HG02852 (cell line): ENCODE data around the gene TMC1.
"Not testable (repeated sequence)": the region's sequence is repeated elsewhere in the genome, so short reads cannot be mapped to it uniquely, and the experiment has no call there.

Source experiments
- ATAC-seq: cut with Tn5 transposase; IDR thresholded peaks from one replicate; pipeline ENCODE4 v1.9.1; 2021; ENCODE audit warnings: mild to moderate bottlenecking, moderate library complexity; ENCODE audit not compliant: unreplicated experiment

The TMC1 gene

GRCh38 chr9:72521416-72521815 is at the start of gene TMC1:
Gene TMC1 (plus strand): TSS chr9:72521608. CDS start chr9:72648649, 127,041 bp downstream.
- ATAC-seq: not testable (repeated sequence)

DNA sequence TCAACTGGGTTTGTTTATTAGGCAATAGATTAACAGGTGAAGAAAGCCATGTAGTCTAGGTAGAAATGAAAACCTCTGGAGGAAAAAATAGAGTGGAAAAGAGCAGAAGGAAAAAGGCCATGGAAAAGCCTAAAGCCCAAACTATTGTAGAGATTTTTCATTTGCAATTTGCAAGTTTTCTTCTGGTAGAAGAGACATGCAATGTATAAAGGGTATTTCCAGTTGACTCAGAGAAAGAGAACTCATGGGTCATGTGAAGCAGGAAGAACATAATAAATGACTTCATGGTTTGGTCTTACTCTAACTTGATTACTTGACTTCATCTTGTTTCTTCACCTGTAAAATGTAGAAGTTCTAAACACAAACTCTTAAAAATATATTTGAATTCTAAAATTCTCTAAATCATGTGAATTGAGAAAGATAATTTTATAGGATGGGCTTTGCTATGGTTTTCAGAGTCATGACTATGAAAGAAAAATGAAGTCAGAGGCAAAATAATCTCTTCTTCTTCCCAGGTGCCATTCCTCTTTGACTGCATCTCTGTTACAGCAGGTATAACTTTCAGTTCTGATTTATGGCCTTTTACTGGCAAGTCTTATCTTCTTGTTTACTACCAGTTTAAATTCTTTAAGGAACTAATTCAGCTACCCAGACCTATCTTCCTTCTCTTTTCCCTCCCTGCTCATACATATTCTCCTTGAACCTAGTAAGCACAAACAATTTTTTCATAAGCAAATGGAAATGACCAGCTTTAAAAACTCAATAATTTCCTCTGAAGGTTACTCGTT is 47.7 kb upstream of the TMC1 start:
- ATAC-seq: peak; percentile 86

GRCh38 chr9:72474676-72475075 is 46.7 kb upstream of the TMC1 start:
- ATAC-seq: no peak

- no peak for ATAC-seq
These were observed 45.3 kb upstream of the TMC1 start for GRCh38 chr9:72476100-72476499.

DNA sequence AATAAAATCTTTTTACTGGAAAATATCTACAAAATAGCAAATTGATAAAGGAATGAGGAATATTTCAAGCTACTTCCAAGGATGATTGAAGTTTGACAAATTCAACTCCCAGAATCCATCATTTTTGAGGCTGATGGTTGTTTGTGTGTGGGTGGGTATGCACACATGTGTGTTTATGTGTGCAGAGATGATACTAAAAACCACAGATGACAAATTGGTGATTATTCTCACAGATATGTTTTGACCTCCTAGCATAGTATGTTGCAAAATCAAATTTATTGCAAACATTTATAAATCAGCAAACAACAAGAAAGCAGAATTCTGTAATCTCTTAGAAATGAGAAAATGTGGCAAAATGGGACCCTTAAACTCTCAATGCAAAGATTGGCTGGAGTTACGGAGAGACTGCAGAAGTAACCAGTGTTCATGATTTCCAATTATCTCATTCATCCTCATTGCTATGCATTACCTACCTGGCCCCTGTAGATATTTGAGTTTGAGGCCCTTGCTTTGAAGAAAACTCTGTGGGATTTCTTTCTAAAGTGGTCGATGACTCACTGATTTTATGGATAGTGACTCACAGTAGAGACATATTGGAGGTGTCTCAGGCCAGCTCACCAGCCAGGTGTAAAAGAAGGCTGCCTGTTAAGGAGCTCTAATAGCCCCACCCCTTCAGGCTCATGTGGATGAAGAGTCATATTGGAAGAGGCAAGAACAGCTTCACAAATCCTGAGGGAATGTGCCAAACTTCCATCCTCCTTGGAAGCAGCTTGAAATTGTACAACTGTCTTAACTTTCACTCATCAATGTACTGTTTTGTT is 44.6 kb upstream of the TMC1 start:
- no peak for ATAC-seq

DNA sequence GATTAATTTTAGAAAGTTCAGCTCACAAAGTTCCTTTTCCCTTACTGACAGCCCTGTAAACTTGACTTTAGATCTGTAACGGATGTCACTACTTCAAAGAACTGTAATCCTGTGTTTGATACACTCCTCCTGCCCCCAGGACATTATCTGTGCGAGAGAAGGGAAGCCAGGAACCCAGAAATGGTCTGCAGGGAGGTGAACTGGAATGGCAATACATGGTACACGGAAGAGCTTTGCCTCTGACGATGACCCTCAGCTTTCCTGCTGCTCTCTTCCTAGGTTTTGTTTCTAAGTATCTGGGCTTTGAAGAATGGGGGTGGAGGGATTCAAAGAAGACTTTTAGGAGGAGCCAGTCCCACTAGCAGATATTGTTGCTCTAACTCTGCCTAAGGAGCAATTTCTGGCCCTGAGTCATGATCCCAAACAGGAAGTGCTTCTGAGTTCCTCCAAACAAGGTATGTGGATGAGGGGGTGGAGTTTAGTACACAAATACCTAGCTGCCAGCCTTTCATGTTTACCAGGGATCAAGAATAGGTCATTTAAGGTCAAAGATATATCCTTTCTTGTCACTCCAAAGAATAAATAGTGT is 43.4 kb upstream of the TMC1 start:
- no peak for ATAC-seq

- ATAC-seq: no peak
These were observed 42.4 kb upstream of the TMC1 start for GRCh38 chr9:72478966-72479365.

DNA sequence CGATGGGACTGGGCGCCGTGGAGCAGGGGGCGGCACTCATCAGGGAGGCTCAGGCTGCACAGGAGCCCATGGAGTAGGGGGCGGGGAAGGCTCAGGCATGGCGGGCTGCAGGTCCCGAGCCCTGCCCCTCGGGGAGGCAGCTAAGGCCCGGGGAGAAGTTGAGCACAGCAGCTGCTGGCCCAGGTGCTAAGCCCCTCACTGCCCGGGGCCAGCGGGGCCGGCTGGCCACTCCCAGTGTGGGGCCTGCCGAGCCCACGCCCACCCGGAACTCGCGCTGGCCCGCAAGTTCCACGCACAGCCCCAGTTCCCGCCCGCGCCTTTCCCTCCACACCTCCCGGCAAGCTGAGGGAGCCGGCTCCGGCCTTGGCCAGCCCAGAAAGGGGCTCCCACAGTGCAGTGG is 41.1 kb upstream of the TMC1 start:
- not testable (repeated sequence) for ATAC-seq

DNA sequence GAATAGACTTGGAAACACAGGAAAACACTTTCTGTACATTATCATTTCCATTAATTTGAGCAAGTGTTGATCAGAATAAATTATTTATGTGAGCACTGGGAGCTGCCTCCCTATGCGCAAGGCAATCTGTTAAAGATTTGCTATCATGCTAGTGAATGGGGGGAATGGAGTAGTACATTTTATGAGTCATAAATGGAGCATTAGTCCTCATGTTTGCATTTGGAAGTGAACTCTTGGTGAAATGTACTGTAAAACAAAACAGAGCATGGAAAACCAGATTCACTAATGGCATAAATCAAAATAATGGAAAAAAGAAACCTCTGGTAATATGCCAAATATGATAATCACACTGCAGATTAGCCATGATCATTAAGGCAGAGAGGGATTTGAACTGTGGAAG is 40.5 kb upstream of the TMC1 start:
- ATAC-seq: no peak

DNA sequence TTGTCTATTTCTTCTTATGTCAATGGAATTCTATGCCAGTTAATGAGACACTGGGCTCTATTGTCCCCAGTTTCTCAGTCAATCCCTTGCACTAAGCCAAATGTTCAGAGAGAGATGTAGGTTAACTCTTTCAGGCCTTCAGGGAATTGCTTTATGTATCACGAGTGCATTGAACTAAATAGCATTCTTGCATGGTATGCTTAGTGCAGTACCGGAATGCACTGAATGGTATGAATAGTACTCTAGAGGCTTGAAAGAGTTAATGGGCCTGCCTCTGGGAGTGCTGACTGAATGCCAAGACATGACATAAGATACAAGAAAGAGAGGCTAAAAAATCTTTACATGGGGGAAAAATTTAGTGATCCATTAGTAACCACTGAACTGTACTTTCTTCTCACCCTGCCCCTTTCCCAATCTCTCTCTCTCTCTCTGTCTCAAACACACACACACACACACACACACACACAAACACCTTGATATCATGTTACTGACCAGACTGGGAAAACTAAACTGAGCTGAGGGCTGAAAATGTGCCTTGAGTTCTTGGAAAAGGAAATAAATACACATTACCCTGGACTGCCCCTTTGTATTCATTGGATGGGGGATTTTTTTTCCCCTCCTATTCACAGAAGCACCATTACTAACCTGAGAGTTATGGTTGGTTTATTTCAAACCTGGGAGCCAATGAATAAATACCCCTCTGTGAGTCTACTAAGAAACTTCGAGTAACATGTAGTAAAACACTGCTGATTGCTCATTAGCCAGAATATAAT is 35.4 kb upstream of the TMC1 start:
- ATAC-seq: no peak

- no peak for ATAC-seq
These were observed 34.8 kb upstream of the TMC1 start for GRCh38 chr9:72486594-72486955.

DNA sequence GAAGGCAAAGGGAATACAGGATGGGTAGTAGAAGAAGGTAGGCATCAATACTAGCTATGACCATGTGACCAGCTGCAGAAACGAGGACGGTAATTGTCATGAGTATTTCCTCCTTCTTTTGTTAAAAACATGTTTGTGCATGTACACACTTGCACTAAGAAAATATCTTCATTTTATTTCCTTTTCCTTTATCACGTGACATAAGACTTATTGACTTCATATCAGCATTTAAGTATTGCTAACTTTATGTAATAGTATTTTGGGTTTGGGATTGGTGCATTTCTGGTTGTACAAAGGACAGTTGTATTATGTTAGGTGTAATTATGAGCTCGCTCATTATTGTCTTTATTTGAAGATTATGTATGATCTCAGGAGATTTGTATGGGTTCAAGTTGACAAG is 33.7 kb upstream of the TMC1 start:
- ATAC-seq: not testable (repeated sequence)

DNA sequence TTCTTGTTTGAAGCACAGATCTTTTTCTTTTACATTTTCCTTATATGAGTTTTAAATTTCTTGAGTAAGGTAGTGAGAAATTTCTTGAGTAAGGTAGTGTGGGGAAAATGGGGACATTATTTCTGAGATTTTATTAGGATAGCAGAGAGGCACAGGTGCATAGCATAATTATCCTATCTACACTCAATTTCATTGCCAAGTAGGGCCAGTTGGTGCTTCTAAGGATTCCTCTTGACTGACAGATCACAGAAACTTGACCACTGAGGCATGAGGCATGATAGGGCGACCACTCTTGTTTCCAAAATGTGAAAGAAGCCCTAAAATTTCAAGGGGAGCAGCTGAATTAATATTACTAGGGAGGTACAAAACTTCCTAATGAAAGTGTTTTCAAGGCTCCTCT is 31.4 kb upstream of the TMC1 start:
- ATAC-seq: no peak

DNA sequence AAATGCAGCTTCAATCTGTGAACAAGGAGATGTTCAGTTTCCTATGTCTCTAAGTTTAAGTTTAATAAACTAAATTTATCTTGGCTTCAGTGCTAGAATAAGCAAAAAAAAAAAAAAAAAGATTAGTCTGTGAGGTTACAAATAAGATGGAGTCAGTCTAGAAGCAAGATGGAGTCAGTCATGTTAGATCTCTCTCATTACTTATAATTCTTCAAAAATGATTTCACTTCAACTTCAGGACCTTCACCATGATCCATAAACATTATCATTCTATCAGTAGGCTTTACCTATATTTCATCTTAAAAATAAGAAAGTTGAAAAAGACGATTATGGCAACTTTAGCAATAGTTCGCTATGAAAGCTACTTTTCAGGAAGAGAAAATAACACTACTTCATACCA is 30.2 kb upstream of the TMC1 start:
- no peak for ATAC-seq

- ATAC-seq: no peak
These were observed 27.4 kb upstream of the TMC1 start for GRCh38 chr9:72494051-72494450.

DNA sequence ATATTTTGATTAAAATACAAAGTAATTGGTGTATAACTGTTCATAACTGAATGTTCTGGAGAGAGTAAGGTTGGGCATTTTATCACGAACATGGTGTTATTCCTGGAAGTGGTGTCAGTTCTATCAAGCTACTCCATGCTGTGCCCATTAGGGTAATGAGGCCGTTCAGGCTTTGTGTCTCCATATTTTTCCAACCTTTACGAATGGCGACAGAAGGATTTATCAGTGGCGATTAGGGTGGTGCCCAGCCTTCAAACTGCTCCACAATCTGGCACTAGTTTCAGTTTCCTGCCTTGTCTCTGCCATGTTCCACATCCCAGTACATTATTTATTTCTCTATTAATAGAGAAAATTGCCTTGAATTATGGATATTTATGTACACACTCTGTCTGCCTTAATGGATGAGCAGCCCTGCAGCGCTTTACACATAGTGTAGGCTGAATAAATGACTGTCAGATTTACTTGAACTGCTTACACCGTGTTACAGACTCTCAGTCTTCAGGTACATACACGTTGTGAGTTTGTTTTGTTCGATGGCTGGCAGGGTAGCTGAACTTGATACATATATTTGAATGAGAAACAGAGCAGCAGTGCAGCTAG is 23.9 kb upstream of the TMC1 start:
- no peak for ATAC-seq

DNA sequence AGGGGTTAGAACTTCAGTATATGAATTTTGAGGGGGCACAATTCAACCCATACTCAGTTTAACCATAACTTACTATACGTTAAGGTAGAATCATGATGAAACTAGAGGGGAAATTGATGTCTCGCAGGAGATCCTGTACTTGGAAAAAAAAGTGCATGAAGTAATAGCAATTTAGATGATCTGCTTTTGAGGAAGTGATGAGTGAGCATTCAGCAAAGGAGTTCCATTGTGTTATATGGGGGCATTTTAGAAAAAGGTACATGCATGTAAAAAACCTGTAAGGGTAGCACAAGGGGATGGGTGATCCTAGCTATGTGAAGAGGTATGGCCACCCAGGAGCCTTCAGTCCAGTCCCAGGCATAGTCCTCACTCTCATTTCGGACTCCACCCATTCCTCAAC is 14.8 kb upstream of the TMC1 start:
- ATAC-seq: no peak

- peak; percentile 47 for ATAC-seq
These were observed 12.4 kb upstream of the TMC1 start for GRCh38 chr9:72509053-72509452.

GRCh38 chr9:72509635-72510034 is 11.8 kb upstream of the TMC1 start:
- peak; percentile 97 for ATAC-seq

- ATAC-seq: not testable (repeated sequence)
These were observed 397 bp upstream of the TMC1 start for GRCh38 chr9:72521011-72521410.
